HUES48 (cell line): ENCODE data around the gene CASZ1.

Experiments used
- H3K27ac ChIP-seq: one replicate; pipeline ENCODE4 v1.7.0; 2013; ENCODE audit warnings: low read depth, low read length, inconsistent platforms
- H3K27me3 ChIP-seq: 2 replicates; pipeline ENCODE4 v1.6.1; 2013; ENCODE audit warnings: mild to moderate bottlenecking, low read length; ENCODE audit not compliant: control insufficient read depth, insufficient read depth
- H3K36me3 ChIP-seq: 2 replicates; pipeline ENCODE4 v1.6.1; 2013; ENCODE audit warnings: low read length; ENCODE audit not compliant: control insufficient read depth, insufficient read depth
- H3K4me1 ChIP-seq: 2 replicates; pipeline ENCODE4 v1.6.1; 2013; ENCODE audit warnings: mild to moderate bottlenecking, low read length; ENCODE audit not compliant: control insufficient read depth, insufficient read depth
- H3K4me3 ChIP-seq: 2 replicates; pipeline ENCODE4 v1.5.1; 2013; ENCODE audit warnings: mild to moderate bottlenecking, low read depth, low read length
- H3K9ac ChIP-seq: 2 replicates; pipeline ENCODE4 v1.6.1; 2013; ENCODE audit warnings: mild to moderate bottlenecking, low read depth, low read length, moderate library complexity
- H3K9me3 ChIP-seq: 2 replicates; pipeline ENCODE4 v1.6.1; 2013; ENCODE audit warnings: low read length; ENCODE audit not compliant: control insufficient read depth, insufficient read depth

CASZ1 gene

DNA sequence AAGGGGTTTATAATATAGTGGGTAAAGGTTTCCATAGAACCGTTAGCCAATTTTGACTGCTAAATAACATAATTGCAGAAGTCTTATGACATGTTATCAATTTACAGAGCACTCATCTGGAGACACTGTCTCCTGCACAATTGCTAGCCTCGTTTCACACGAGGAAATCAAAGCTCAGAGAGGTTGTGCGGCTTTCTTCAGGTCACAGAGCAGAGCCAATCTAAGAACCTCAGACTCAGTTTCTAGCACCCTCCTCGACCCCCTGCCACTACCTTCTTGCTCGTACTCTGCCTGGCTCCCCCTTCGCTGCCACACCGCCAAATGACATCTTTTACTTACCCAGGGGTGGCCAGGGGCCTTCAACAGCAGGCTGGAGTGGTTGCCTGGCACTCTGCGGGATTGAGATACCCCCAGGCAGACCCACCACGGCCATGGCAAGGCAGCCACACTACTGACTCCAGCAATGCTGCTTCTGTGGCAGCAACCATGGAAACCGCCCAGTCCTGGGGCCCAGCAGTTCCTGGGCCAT, 16.0 kb upstream of the CASZ1 start:
- Histone ChIP-seq H3K4me1 (peaks cover 17% of the 10 kb centered on the region), H3K27ac (no peak overlapping the region), H3K9ac (no peak overlapping the region), H3K36me3 (no peaks in the 10 kb centered on the region), H3K9me3 (no peaks in the 10 kb centered on the region), H3K27me3 (0 out of 2 replicates have a peak, but pooled peaks cover 4% of the 10 kb centered on the region), H3K4me3 (no peak overlapping the region)

DNA sequence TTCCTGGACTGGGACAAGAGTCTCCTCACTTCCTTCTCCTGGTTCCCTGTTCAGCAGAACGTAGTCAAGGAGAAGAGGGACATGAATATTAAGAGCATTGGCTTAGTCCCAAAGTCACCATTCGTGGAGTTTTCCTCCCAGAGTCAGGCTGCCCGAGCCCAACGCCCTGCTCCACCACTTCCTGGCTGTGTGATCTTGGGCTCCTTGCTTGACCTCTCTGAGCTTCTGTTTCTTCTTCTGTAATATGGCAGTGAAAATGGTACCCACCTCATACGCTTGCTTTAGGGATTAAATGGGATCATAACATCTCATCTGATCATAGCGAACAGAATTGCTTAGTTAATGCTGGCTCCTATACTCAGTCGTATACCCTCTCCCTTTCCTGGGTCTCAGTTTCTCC, 12.0 kb upstream of the CASZ1 start:
- no peak overlapping the region for H3K4me3 ChIP-seq
- H3K27me3 ChIP-seq = 0 out of 2 replicates have a peak, but pooled peaks cover 4% of the 10 kb centered on the region
- H3K4me1 ChIP-seq = no peaks in the 10 kb centered on the region
- H3K27ac ChIP-seq = no peak overlapping the region
- no peaks in the 10 kb centered on the region for H3K36me3 ChIP-seq
- no peaks in the 10 kb centered on the region for H3K9me3 ChIP-seq
- no peak overlapping the region for H3K9ac ChIP-seq

GRCh38 chr1:10806966-10807365, 10.5 kb upstream of the CASZ1 start:
- Histone ChIP-seq H3K9ac (no peak overlapping the region), H3K36me3 (no peaks in the 10 kb centered on the region), H3K9me3 (no peaks in the 10 kb centered on the region), H3K27me3 (0 out of 2 replicates have a peak, but pooled peaks cover 4% of the 10 kb centered on the region), H3K4me3 (no peak overlapping the region), H3K27ac (no peak overlapping the region), H3K4me1 (no peaks in the 10 kb centered on the region)

- H3K4me1 ChIP-seq = peaks cover 6% of the 10 kb centered on the region; the same call in 1 of the 2 replicates
- no peak overlapping the region for H3K9ac ChIP-seq
- no peak overlapping the region for H3K27ac ChIP-seq
- H3K4me3 ChIP-seq = no peak overlapping the region
- H3K27me3 ChIP-seq = peaks cover 8% of the 10 kb centered on the region; the same call in 1 of the 2 replicates
- no peaks in the 10 kb centered on the region for H3K9me3 ChIP-seq
- H3K36me3 ChIP-seq = no peaks in the 10 kb centered on the region
Measured at GRCh38 chr1:10803971-10804820, 7.8 kb upstream of the CASZ1 start.

GRCh38 chr1:10802944-10803715, 6.7 kb upstream of the CASZ1 start:
- H3K27me3 ChIP-seq = peaks cover 18% of the 10 kb centered on the region; the same call in 1 of the 2 replicates
- H3K9me3 ChIP-seq = no peaks in the 10 kb centered on the region

GRCh38 chr1:10800778-10801177, 4.3 kb upstream of the CASZ1 start:
- peaks cover 30% of the 10 kb centered on the region for H3K27me3 ChIP-seq
- peaks cover 9% of the 10 kb centered on the region; the same call in 1 of the 2 replicates for H3K4me1 ChIP-seq
- H3K36me3 ChIP-seq = no peaks in the 10 kb centered on the region
- no peak overlapping the region for H3K4me3 ChIP-seq
- no peaks in the 10 kb centered on the region for H3K9me3 ChIP-seq
- H3K27ac ChIP-seq = no peak overlapping the region
- H3K9ac ChIP-seq = no peak overlapping the region

More at GRCh38 chr1:10802944-10803715, 6.7 kb upstream of the CASZ1 start:
- Histone ChIP-seq H3K4me3 (no peak overlapping the region), H3K36me3 (no peaks in the 10 kb centered on the region), H3K27ac (no peak overlapping the region), H3K9ac (no peak overlapping the region), H3K4me1 (peaks cover 6% of the 10 kb centered on the region; the same call in 1 of the 2 replicates)

DNA sequence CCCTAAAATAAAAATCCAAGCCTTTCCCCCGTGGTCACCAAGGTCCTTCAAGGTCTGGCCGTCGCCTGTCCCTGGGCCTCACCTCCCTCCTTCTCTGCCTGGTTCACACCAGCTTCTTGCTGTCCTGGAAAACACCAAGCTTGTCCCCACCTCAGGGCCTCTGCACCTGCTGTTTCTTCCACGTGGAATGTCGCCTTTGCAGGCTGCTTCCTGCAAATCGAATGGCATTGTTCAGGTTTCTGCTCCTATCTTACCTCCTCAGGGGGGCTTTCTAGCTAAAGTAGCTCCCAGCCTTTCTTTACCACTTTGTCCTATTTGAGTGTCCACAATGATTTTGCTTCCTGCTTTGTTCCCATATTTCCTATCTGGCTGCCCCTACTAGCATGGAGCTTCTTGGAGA, 3.3 kb upstream of the CASZ1 start:
- Histone ChIP-seq H3K27ac (no peak overlapping the region), H3K4me3 (no peak overlapping the region), H3K36me3 (no peaks in the 10 kb centered on the region), H3K9me3 (no peaks in the 10 kb centered on the region), H3K9ac (no peak overlapping the region), H3K4me1 (peaks cover 9% of the 10 kb centered on the region; the same call in 1 of the 2 replicates), H3K27me3 (peaks cover 41% of the 10 kb centered on the region)

DNA sequence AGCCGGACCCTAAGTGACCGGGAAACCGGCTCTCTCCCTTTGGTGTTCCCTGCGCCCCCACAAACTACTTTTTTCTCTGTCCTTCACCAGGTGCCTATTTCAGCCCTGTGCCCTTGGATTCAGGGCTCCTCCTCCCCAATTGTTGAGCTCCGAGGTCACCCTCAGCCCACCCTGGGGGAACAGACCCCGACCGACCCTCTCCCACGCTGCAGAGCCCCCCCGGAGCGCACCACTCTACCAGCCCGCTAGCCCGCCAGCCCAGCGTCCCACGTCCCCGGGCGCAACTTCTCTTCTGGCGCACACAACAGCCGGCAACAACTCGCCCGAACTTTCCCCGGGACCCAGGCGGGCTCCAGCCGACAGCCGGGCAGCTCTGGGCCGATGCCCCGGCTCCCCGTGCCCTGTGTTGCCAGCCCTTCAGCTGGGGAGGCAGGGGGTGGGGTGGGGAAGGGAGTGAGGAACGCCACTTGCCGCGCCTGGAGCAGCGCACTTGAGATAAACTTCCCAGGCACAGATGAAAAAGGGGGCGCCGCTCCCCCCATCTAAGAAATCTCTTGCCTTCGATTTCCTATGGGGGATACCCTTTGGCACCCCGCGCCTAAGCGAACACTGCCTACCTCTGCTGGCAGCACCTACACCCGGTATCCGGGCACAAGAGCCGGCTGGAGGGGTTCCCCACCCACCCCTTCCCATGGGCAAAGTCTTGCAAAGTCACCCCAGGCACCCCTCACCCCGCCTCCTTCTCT, 997 bp downstream of the CASZ1 start:
- Histone ChIP-seq H3K9me3 (no peaks in the 10 kb centered on the region), H3K4me3 (peak overlapping the region; percentile 71), H3K4me1 (peaks cover 24% of the 10 kb centered on the region), H3K27me3 (peaks cover 81% of the 10 kb centered on the region), H3K9ac (no peak overlapping the region), H3K36me3 (no peaks in the 10 kb centered on the region), H3K27ac (no peak overlapping the region)

DNA sequence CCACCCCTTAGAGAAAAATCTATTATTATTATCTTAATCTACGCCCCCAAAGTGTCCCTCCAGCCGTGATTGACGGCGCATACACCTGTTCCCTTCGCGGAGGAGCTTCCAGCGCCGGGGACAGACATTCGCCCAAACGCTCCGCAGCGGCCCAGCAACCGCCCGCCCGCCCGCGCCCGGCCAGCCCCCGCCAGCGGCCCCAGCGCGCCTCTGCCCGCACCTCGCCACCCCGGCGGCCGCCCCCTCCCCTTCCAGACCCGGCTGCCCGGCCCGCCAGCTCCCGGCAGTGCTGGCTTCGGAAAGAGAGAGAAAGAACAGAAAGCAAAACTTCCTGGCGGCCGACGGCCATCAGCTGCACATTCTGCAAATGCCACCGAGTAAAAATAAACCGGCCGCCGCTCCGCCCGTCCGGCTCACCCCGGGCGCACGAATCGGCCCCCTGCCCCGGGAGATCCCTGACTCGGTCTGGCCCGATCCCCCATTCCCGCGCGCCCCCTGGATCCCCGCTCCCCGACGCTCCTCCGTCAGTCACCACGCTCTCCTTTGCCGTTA, 1.6 kb downstream of the CASZ1 start:
- Histone ChIP-seq H3K27me3 (peaks cover 82% of the 10 kb centered on the region), H3K9me3 (no peaks in the 10 kb centered on the region), H3K4me3 (peak overlapping the region; percentile 71), H3K4me1 (peaks cover 21% of the 10 kb centered on the region), H3K9ac (no peak overlapping the region), H3K36me3 (no peaks in the 10 kb centered on the region), H3K27ac (no peak overlapping the region)

- Histone ChIP-seq H3K9me3 (no peaks in the 10 kb centered on the region), H3K4me1 (peaks cover 18% of the 10 kb centered on the region; the same call in 1 of the 2 replicates), H3K27me3 (peaks cover 67% of the 10 kb centered on the region), H3K36me3 (no peaks in the 10 kb centered on the region), H3K27ac (no peak overlapping the region), H3K9ac (no peak overlapping the region), H3K4me3 (peak overlapping the region; percentile 71)
Measured at GRCh38 chr1:10793129-10793651, 3.3 kb downstream of the CASZ1 start.
